NOMO-1 treated with DMSO at 0.1 percent for 48 hours (cell line): ENCODE data around the gene GNAS-AS1.
"Not testable (repeated sequence)": the region's sequence is repeated elsewhere in the genome, so short reads cannot be mapped to it uniquely, and the experiment has no call there.

Experiments
- DNase-seq: peaks from one replicate; lab custom pipeline; 2025; ENCODE audit not compliant: unreplicated experiment; lab: John Stamatoyannopoulos, UW

GNAS-AS1 gene

GRCh38 chr20:58837717-58838116 lies 13.0 kb downstream of the GNAS-AS1 start:
- DNase-seq: no peak

GRCh38 chr20:58836616-58837204 lies 14.0 kb downstream of the GNAS-AS1 start:
- DNase-seq: no peak

- DNase-seq: no peak
These were observed 15.5 kb downstream of the GNAS-AS1 start for GRCh38 chr20:58835231-58835630.

- no peak for DNase-seq
These were observed 16.8 kb downstream of the GNAS-AS1 start for GRCh38 chr20:58833921-58834320.

- DNase-seq: peak; percentile 88
These were observed 18.2 kb downstream of the GNAS-AS1 start for GRCh38 chr20:58832457-58832856.

GRCh38 chr20:58829531-58829941 lies 21.2 kb downstream of the GNAS-AS1 start:
- DNase-seq: no peak

GRCh38 chr20:58828804-58829203 lies 21.9 kb downstream of the GNAS-AS1 start:
- not testable (repeated sequence) for DNase-seq

GRCh38 chr20:58828136-58828535 lies 22.6 kb downstream of the GNAS-AS1 start:
- no peak for DNase-seq

- DNase-seq: no peak
These were observed 24.4 kb downstream of the GNAS-AS1 start for GRCh38 chr20:58826271-58826670.

- no peak for DNase-seq
These were observed 25.3 kb downstream of the GNAS-AS1 start for GRCh38 chr20:58825450-58825849.

GRCh38 chr20:58824843-58825242 lies 25.9 kb downstream of the GNAS-AS1 start:
- no peak for DNase-seq

- no peak for DNase-seq
These were observed 27.7 kb downstream of the GNAS-AS1 start for GRCh38 chr20:58822748-58823730.

- no peak for DNase-seq
These were observed 28.6 kb downstream of the GNAS-AS1 start for GRCh38 chr20:58822149-58822548.

- DNase-seq: not testable (repeated sequence)
These were observed 30.2 kb downstream of the GNAS-AS1 start for GRCh38 chr20:58820515-58820914.

GRCh38 chr20:58819921-58820320 lies 30.8 kb downstream of the GNAS-AS1 start:
- no peak for DNase-seq

- DNase-seq: no peak
These were observed 32.0 kb downstream of the GNAS-AS1 start for GRCh38 chr20:58818586-58819285.

- DNase-seq: no peak
These were observed 33.0 kb downstream of the GNAS-AS1 start for GRCh38 chr20:58817748-58818147.

- no peak for DNase-seq
These were observed 33.6 kb downstream of the GNAS-AS1 start for GRCh38 chr20:58816957-58817651.

GRCh38 chr20:58816051-58816450 lies 34.7 kb downstream of the GNAS-AS1 start:
- DNase-seq: no peak

GRCh38 chr20:58815448-58815847 lies 35.3 kb downstream of the GNAS-AS1 start:
- no peak for DNase-seq

- no peak for DNase-seq
These were observed 37.3 kb downstream of the GNAS-AS1 start for GRCh38 chr20:58813369-58813768.
